ENCODE results near the gene ODAPH. TPM values are rescaled to one million over a fixed set of nuclear protein-coding genes. Genes with fewer than 3 reads are reported as not detected.
"Not testable (repeated sequence)": the region's sequence is repeated elsewhere in the genome, so short reads cannot be mapped to it uniquely, and the experiment has no call there.

ODAPH gene
- total RNA-seq, 1 experiment from 2014 or later = not detected

GRCh38 chr4:75530556-75531322 lies 25.1 kb upstream of the ODAPH start:
- H3K27me3 ChIP-seq (ENCODE audit: insufficient read depth, low read length) = no peaks in the 10 kb centered on the region
- H3K18ac ChIP-seq (ENCODE audit: insufficient read length, low read depth, low read length) = no peak overlapping the region
- no peak overlapping the region for H3K4ac ChIP-seq (ENCODE audit: low read depth, low read length)
- no peaks in the 10 kb centered on the region for H3K27me3 Mint-ChIP-seq (ENCODE audit: low read depth)
- no peak overlapping the region for H2BK12ac ChIP-seq (ENCODE audit: insufficient read length, low read depth, low read length)
- H3K23me2 ChIP-seq (ENCODE audit: insufficient read length, low read depth, low read length, poor library complexity, severe bottlenecking) = no peaks in the 10 kb centered on the region
- no peak overlapping the region for H3K27ac ChIP-seq (ENCODE audit: insufficient read length, low read depth, low read length)
- H2AFZ ChIP-seq (ENCODE audit: low read length) = no peak overlapping the region
- H3K79me2 ChIP-seq (ENCODE audit: insufficient read depth, low read length) = no peaks in the 10 kb centered on the region
- H3K56ac ChIP-seq (ENCODE audit: insufficient read length, low read depth, low read length) = no peak overlapping the region
- H3K4me1 ChIP-seq (ENCODE audit: insufficient read depth, low read length) = no peaks in the 10 kb centered on the region
- H3K79me1 ChIP-seq (ENCODE audit: insufficient read depth, low read depth, low read length, poor library complexity, severe bottlenecking) = peaks cover 3% of the 10 kb centered on the region
- no peaks in the 10 kb centered on the region for H4K20me1 ChIP-seq (ENCODE audit: control insufficient read depth, insufficient read depth, insufficient read length)
- H3K9me3 ChIP-seq (ENCODE audit: control insufficient read depth, low read depth, low read length) = no peaks in the 10 kb centered on the region
- H3K4me1 Mint-ChIP-seq = no peaks in the 10 kb centered on the region
- H3K4me3 Mint-ChIP-seq = no peak overlapping the region
- no peak overlapping the region for H4K8ac ChIP-seq (replicated peaks; ENCODE audit: insufficient read length, low read depth, low read length)
- no peak overlapping the region for H3K9ac ChIP-seq (ENCODE audit: extremely low read depth, insufficient read length, low read length)
- H3K27ac Mint-ChIP-seq = no peak overlapping the region
- no peak overlapping the region for H2BK15ac ChIP-seq (ENCODE audit: low read depth, low read length)
- H2BK5ac ChIP-seq (ENCODE audit: insufficient read length, low read length) = no peak overlapping the region
- H3K14ac ChIP-seq (ENCODE audit: insufficient read depth, low read length) = no peak overlapping the region
- no peak overlapping the region for H3K4me2 ChIP-seq (ENCODE audit: insufficient read depth, insufficient read length, low read length)
- H3K36me3 Mint-ChIP-seq (ENCODE audit: insufficient read depth in 1 of 3, low read depth in 3 of 3) = peaks cover 42 to 72% (median 68%) of the 10 kb centered on the region in 3 experiments
- TF ChIP-seq CTCF (conservative IDR thresholded peaks at IDR 0.05) = no peak
- no peak overlapping the region for H2AK5ac ChIP-seq (ENCODE audit: insufficient read length, low read length)
- H4K91ac ChIP-seq (ENCODE audit: insufficient read length, low read depth, low read length) = no peak overlapping the region
- H2BK120ac ChIP-seq (ENCODE audit: low read depth, low read length, poor library complexity, severe bottlenecking) = no peak overlapping the region
- WGBS (ENCODE audit: extremely low coverage, insufficient read length, low lambda C conversion rate) = no CpG with 5 or more reads among the region's 2 CpGs
- H3K23ac ChIP-seq (ENCODE audit: insufficient read length, low read depth, low read length) = no peak overlapping the region
- H3K9me3 Mint-ChIP-seq = peaks cover 22 to 28% of the 10 kb centered on the region in 2 experiments
- H3T11ph ChIP-seq (ENCODE audit: low read length) = no peak overlapping the region
- H2BK20ac ChIP-seq (ENCODE audit: low read depth, low read length, poor library complexity, severe bottlenecking) = no peak overlapping the region
- no peak overlapping the region for H4K5ac ChIP-seq (ENCODE audit: insufficient read length, low read depth, low read length)
- DNase-seq = no peak

- H2BK12ac ChIP-seq (ENCODE audit: insufficient read length, low read depth, low read length); H3K9ac ChIP-seq (ENCODE audit: extremely low read depth, insufficient read length, low read length); H3K79me1 ChIP-seq (ENCODE audit: insufficient read depth, low read depth, low read length, poor library complexity, severe bottlenecking); H3K4me3 Mint-ChIP-seq; H2AFZ ChIP-seq (ENCODE audit: low read length); DNase-seq; H3K27me3 Mint-ChIP-seq (ENCODE audit: low read depth); H3K9me3 ChIP-seq (ENCODE audit: control insufficient read depth, low read depth, low read length); H3K23me2 ChIP-seq (ENCODE audit: insufficient read length, low read depth, low read length, poor library complexity, severe bottlenecking); H3K56ac ChIP-seq (ENCODE audit: insufficient read length, low read depth, low read length); H4K8ac ChIP-seq (replicated peaks; ENCODE audit: insufficient read length, low read depth, low read length); H2BK5ac ChIP-seq (ENCODE audit: insufficient read length, low read length); H4K5ac ChIP-seq (ENCODE audit: insufficient read length, low read depth, low read length); H3K4me1 ChIP-seq (ENCODE audit: insufficient read depth, low read length); H3K4me2 ChIP-seq (ENCODE audit: insufficient read depth, insufficient read length, low read length); H3K14ac ChIP-seq (ENCODE audit: insufficient read depth, low read length); H3K18ac ChIP-seq (ENCODE audit: insufficient read length, low read depth, low read length); H2BK20ac ChIP-seq (ENCODE audit: low read depth, low read length, poor library complexity, severe bottlenecking); H3K79me2 ChIP-seq (ENCODE audit: insufficient read depth, low read length); H2AK5ac ChIP-seq (ENCODE audit: insufficient read length, low read length); H3K4me1 Mint-ChIP-seq; H3K27ac ChIP-seq (ENCODE audit: insufficient read length, low read depth, low read length); H2BK15ac ChIP-seq (ENCODE audit: low read depth, low read length); H3K27ac Mint-ChIP-seq; H3T11ph ChIP-seq (ENCODE audit: low read length); H3K27me3 ChIP-seq (ENCODE audit: insufficient read depth, low read length); H4K20me1 ChIP-seq (ENCODE audit: control insufficient read depth, insufficient read depth, insufficient read length); H2BK120ac ChIP-seq (ENCODE audit: low read depth, low read length, poor library complexity, severe bottlenecking); H3K4ac ChIP-seq (ENCODE audit: low read depth, low read length); H4K91ac ChIP-seq (ENCODE audit: insufficient read length, low read depth, low read length); H3K23ac ChIP-seq (ENCODE audit: insufficient read length, low read depth, low read length): not testable (repeated sequence)
- H3K36me3 Mint-ChIP-seq (ENCODE audit: insufficient read depth in 1 of 3, low read depth in 3 of 3) = peaks cover 41 to 65% (median 62%) of the 10 kb centered on the region in 3 experiments
- no CpG with 5 or more reads among the region's 7 CpGs for WGBS (ENCODE audit: extremely low coverage, insufficient read length, low lambda C conversion rate)
- H3K9me3 Mint-ChIP-seq = peaks cover 22 to 28% of the 10 kb centered on the region in 2 experiments
These were observed 24.2 kb upstream of the ODAPH start for GRCh38 chr4:75531536-75532143.

Data from H9 (cell line).